Fibroblast of lung (primary cell): ENCODE data around the gene ROR2. TPM values are rescaled to one million over a fixed set of nuclear protein-coding genes. Genes with fewer than 3 reads are reported as not detected.
A peak's percentile ranks its signal among the peaks of the same experiment; 100 is the strongest.

Experiments used
- DNase-seq, 2 donors: peaks; one replicate each; pipeline versions ENCODE4 v3.0.0 to v3.0.0-alpha.2; 2010; ENCODE audit warnings: low read depth in 2 of 2
- H2AFZ ChIP-seq: 2 replicates; pipeline ENCODE4 v1.5.1; 2012; ENCODE audit warnings: low read length, control low read depth, inconsistent platforms
- H3K27ac ChIP-seq: 2 replicates; pipeline ENCODE4 v1.5.1; 2011; ENCODE audit warnings: low read length, control low read depth; ENCODE audit not compliant: insufficient read depth
- H3K27me3 ChIP-seq: 2 replicates; pipeline ENCODE4 v1.5.1; 2011; ENCODE audit warnings: mild to moderate bottlenecking, low read length; ENCODE audit not compliant: control insufficient read depth, insufficient read depth
- H3K36me3 ChIP-seq: 2 replicates; pipeline ENCODE4 v1.5.1; 2011; ENCODE audit warnings: low read length; ENCODE audit not compliant: control insufficient read depth, insufficient read depth
- H3K4me1 ChIP-seq: 2 replicates; pipeline ENCODE4 v1.5.1; 2011; ENCODE audit warnings: low read length; ENCODE audit not compliant: control insufficient read depth, insufficient read depth; ENCODE audit errors: extremely low read depth
- H3K4me2 ChIP-seq: 2 replicates; pipeline ENCODE4 v1.5.1; 2011; ENCODE audit warnings: low read length, control low read depth; ENCODE audit not compliant: insufficient read depth; ENCODE audit errors: extremely low read depth
- H3K4me3 ChIP-seq, 4 experiments: fragments of 200-600 bp in 1 of 4; sonication (generic) in 1 of 4; replicated peaks in 1 of 4; 2 replicates each; pipeline ENCODE4 v1.5.1; 2011 to 2016; ENCODE audit warnings: low read length in 4 of 4, low read depth in 3 of 4, mild to moderate bottlenecking in 3 of 4, control low read depth in 2 of 4, inconsistent platforms in 1 of 4, mixed read lengths in 1 of 4; ENCODE audit not compliant: insufficient read depth in 1 of 4; ENCODE audit errors: control extremely low read depth in 1 of 4
- H3K79me2 ChIP-seq: 2 replicates; pipeline ENCODE4 v1.5.1; 2012; ENCODE audit warnings: mild to moderate bottlenecking, low read length, inconsistent platforms; ENCODE audit not compliant: control insufficient read depth, insufficient read depth
- H3K9ac ChIP-seq: 2 replicates; pipeline ENCODE4 v1.5.1; 2011; ENCODE audit warnings: mild to moderate bottlenecking, low read length, control low read depth; ENCODE audit not compliant: insufficient read depth
- H3K9me3 ChIP-seq: 2 replicates; pipeline ENCODE4 v1.5.1; 2012; ENCODE audit warnings: low read depth, low read length; ENCODE audit not compliant: control insufficient read depth, insufficient read depth
- H4K20me1 ChIP-seq: 2 replicates; pipeline ENCODE4 v1.5.1; 2011; ENCODE audit warnings: low read length; ENCODE audit not compliant: control insufficient read depth, insufficient read depth; ENCODE audit errors: extremely low read depth
- CTCF ChIP-seq, 2 donors: IDR thresholded peaks in 1 of 2; conservative IDR thresholded peaks in 1 of 2; 1 replicate in 1 of 2; 2 replicates in 1 of 2; pipeline ENCODE4 v1.5.1; 2011 to 2012; ENCODE audit warnings: low read length in 2 of 2, control low read depth in 1 of 2, inconsistent platforms in 1 of 2, low read depth in 1 of 2, mild to moderate bottlenecking in 1 of 2
- EZH2 ChIP-seq: IDR thresholded peaks from 2 replicates; pipeline ENCODE4 v1.5.1; 2012; ENCODE audit warnings: low read length, control low read depth, mild to moderate bottlenecking; ENCODE audit errors: missing control alignments
- polyA plus RNA-seq, 2 donors: library from polyadenylated mRNA; depleted of rRNA in 1 of 2; stranded (reverse) in 1 of 2; unstranded in 1 of 2; fragments of >200 nt; gene quantifications; 2 replicates each; pipeline ENCODE4 v1.2.1, GENCODE V29; 2011 to 2012; ENCODE audit warnings: missing spikeins in 1 of 2
- total RNA-seq: library from RNA; depleted of rRNA; stranded (reverse); fragments of >200 nt; gene quantifications from 2 replicates; pipeline ENCODE4 v1.2.1, GENCODE V29; 2014

The ROR2 gene
- total and polyA plus RNA-seq, 2 donors (not counting 1 experiment from before 2014, with no cell fraction given), result 2.3 to 27.9 TPM

GRCh38 chr9:91889161-91889911 is 60.7 kb downstream of the ROR2 start:
- Histone ChIP-seq H3K4me1 (peaks cover 7% of the 10 kb centered on the region), H3K79me2 (no peaks in the 10 kb centered on the region), H3K4me2 (no peak overlapping the region)

GRCh38 chr9:91886414-91887076 is 63.5 kb downstream of the ROR2 start:
- H3K36me3 ChIP-seq, result no peaks in the 10 kb centered on the region
- H3K4me3 ChIP-seq, result no peak overlapping the region
- no peaks in the 10 kb centered on the region for H3K9me3 ChIP-seq
- H3K27ac ChIP-seq, result peak overlapping the region; percentile 68
- H3K4me2 ChIP-seq, result no peak overlapping the region
- no peak overlapping the region for H2AFZ ChIP-seq
- H3K79me2 ChIP-seq, result no peaks in the 10 kb centered on the region
- peaks cover 7% of the 10 kb centered on the region for H3K4me1 ChIP-seq
- DNase-seq, result no peak
- no peak for TF ChIP-seq CTCF (conservative IDR thresholded peaks at IDR 0.05 in 1 of 2, IDR thresholded peaks at IDR 0.05 in 1 of 2; ENCODE audit: low read depth in 1 of 2, low read length in 2 of 2)
- TF ChIP-seq EZH2, result no peak
- H3K9ac ChIP-seq, result no peak overlapping the region
- no peaks in the 10 kb centered on the region for H3K27me3 ChIP-seq
- H4K20me1 ChIP-seq, result no peaks in the 10 kb centered on the region

More at GRCh38 chr9:91889161-91889911, 60.7 kb downstream of the ROR2 start:
- no peaks in the 10 kb centered on the region for H3K36me3 ChIP-seq
- TF ChIP-seq CTCF (conservative IDR thresholded peaks at IDR 0.05 in 1 of 2, IDR thresholded peaks at IDR 0.05 in 1 of 2; ENCODE audit: low read depth in 1 of 2, low read length in 2 of 2), result no peak
- no peak for TF ChIP-seq EZH2
- H3K9ac ChIP-seq, result no peak overlapping the region
- DNase-seq, result no peak
- H2AFZ ChIP-seq, result no peak overlapping the region
- H3K27ac ChIP-seq, result no peak overlapping the region
- H3K9me3 ChIP-seq, result no peaks in the 10 kb centered on the region
- no peaks in the 10 kb centered on the region for H4K20me1 ChIP-seq
- H3K27me3 ChIP-seq, result no peaks in the 10 kb centered on the region
- no peak overlapping the region for H3K4me3 ChIP-seq

DNA sequence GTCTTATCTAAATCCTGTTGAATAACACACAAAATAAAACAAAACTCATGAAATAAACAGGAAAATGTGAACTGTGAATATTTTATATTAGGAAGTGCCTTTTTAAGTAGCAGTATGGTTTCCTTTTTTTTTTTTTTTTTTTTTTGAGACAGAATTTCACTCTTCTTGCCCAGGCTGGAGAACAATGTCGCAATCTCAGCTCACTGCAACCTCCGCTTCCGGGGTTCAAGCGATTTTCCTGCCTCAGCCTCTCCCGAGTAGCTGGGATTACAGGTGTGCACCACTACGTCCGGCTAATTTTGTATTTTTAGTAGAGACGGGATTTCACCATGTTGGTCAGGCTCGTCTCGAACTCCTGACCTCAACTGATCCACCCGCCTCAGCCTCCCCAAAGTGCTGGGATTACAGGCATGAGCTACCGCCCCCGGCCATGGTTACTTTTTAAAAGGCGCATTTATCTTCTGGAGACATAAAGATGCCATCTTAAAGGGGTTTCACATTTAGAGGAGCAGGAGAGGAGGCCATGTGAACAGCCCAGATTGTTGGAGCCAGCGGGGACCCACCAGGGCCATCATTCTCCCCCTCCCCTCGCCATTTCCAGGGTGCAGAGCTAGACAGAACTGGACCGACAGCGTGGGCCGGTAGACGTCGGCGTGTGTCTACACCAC is 64.1 kb downstream of the ROR2 start:
- Histone ChIP-seq H3K79me2 (no peaks in the 10 kb centered on the region), H3K27me3 (no peaks in the 10 kb centered on the region), H3K27ac (no peak overlapping the region), H3K36me3 (no peaks in the 10 kb centered on the region), H4K20me1 (no peaks in the 10 kb centered on the region), H3K9ac (no peak overlapping the region), H3K4me1 (peaks cover 7% of the 10 kb centered on the region), H3K4me2 (no peak overlapping the region), H3K9me3 (no peaks in the 10 kb centered on the region), H2AFZ (no peak overlapping the region), H3K4me3 (no peak overlapping the region)
- no peak for DNase-seq
- no peak for TF ChIP-seq EZH2
- TF ChIP-seq CTCF (conservative IDR thresholded peaks at IDR 0.05 in 1 of 2, IDR thresholded peaks at IDR 0.05 in 1 of 2; ENCODE audit: low read depth in 1 of 2, low read length in 2 of 2), result no peak
